Keratinocyte (primary cell): ENCODE results near the gene HIRA. TPM values are rescaled to one million over a fixed set of nuclear protein-coding genes. Genes with fewer than 3 reads are reported as not detected.

Experiments used
- DNase-seq: peaks from one replicate; pipeline ENCODE4 v3.0.0-alpha.2; 2011; ENCODE audit warnings: low read depth, missing footprints, low spot score
- FAIRE-seq: peaks from 2 replicates; lab custom pipeline; 2011; peaks lifted over from hg19 to GRCh38; lab: Jason Lieb, UNC
- H2AFZ ChIP-seq: 2 replicates; pipeline ENCODE4 v1.6.0; 2012; ENCODE audit warnings: low read length, control low read depth, inconsistent platforms; ENCODE audit not compliant: control insufficient read depth
- H3K27ac ChIP-seq: 2 replicates; pipeline ENCODE4 v1.5.1; 2011; ENCODE audit warnings: low read length; ENCODE audit not compliant: control insufficient read depth, insufficient read depth
- H3K27me3 ChIP-seq: 3 replicates; pipeline ENCODE4 v1.6.0; 2011; ENCODE audit warnings: low read length; ENCODE audit not compliant: control insufficient read depth, insufficient read depth; ENCODE audit errors: extremely low read depth
- H3K36me3 ChIP-seq, 2 experiments: 2 replicates in 1 of 2; 3 replicates in 1 of 2; pipeline ENCODE4 v1.5.1; 2011; ENCODE audit warnings: low read length in 2 of 2, mild to moderate bottlenecking in 1 of 2; ENCODE audit not compliant: control insufficient read depth in 2 of 2, insufficient read depth in 2 of 2; ENCODE audit errors: extremely low read depth in 1 of 2
- H3K4me1 ChIP-seq: 3 replicates; pipeline ENCODE4 v1.5.1; 2011; ENCODE audit warnings: low read length; ENCODE audit not compliant: control insufficient read depth, insufficient read depth; ENCODE audit errors: extremely low read depth
- H3K4me2 ChIP-seq: 3 replicates; pipeline ENCODE4 v1.6.0; 2011; ENCODE audit warnings: low read depth, low read length; ENCODE audit not compliant: control insufficient read depth, insufficient read depth; ENCODE audit errors: extremely low read depth
- H3K4me3 ChIP-seq, 3 experiments: fragments of 200-600 bp in 1 of 3; sonication (generic) in 1 of 3; 2 replicates in 2 of 3; 3 replicates in 1 of 3; pipeline ENCODE4 v1.5.1; 2011 to 2016; ENCODE audit warnings: low read length in 3 of 3, mild to moderate bottlenecking in 3 of 3, control low read depth in 2 of 3, inconsistent platforms in 1 of 3, low read depth in 1 of 3, mixed read lengths in 1 of 3, mixed run types in 1 of 3, moderate library complexity in 1 of 3; ENCODE audit not compliant: control insufficient read depth in 2 of 3, insufficient read depth in 2 of 3; ENCODE audit errors: extremely low read depth in 1 of 3
- H3K79me2 ChIP-seq: 2 replicates; pipeline ENCODE4 v1.6.0; 2012; ENCODE audit warnings: low read length; ENCODE audit not compliant: control insufficient read depth, insufficient read depth
- H3K9ac ChIP-seq: 3 replicates; pipeline ENCODE4 v1.6.0; 2011; ENCODE audit warnings: low read length; ENCODE audit not compliant: control insufficient read depth, insufficient read depth; ENCODE audit errors: extremely low read depth
- H3K9me1 ChIP-seq: 3 replicates; pipeline ENCODE4 v1.6.0; 2011; ENCODE audit warnings: low read length; ENCODE audit not compliant: control insufficient read depth, insufficient read depth; ENCODE audit errors: extremely low read depth
- H3K9me3 ChIP-seq: 2 replicates; pipeline ENCODE4 v1.5.1; 2012; ENCODE audit warnings: low read depth, low read length; ENCODE audit not compliant: control insufficient read depth
- H4K20me1 ChIP-seq: 3 replicates; pipeline ENCODE4 v1.6.0; 2011; ENCODE audit warnings: low read length; ENCODE audit not compliant: control insufficient read depth, insufficient read depth; ENCODE audit errors: extremely low read depth
- EZH2 ChIP-seq: IDR thresholded peaks from one replicate; pipeline ENCODE4 v1.6.1; 2012; ENCODE audit warnings: inconsistent platforms, mild to moderate bottlenecking, low read length, moderate library complexity
- dilution Hi-C: fragments of 300-500 bp; cut with MboI; formaldehyde crosslinking; loops from one replicate; pipeline ENCODE4 v1.7.0; 2020; ENCODE audit warnings: low sequenced_read_pairs; ENCODE audit not compliant: extremely low pct_ligation_motif_present
- polyA plus RNA-seq, 5 experiments: library from polyadenylated mRNA; depleted of rRNA in 3 of 5; stranded (reverse) in 3 of 5; stranded (forward) in 1 of 5; unstranded in 1 of 5; fragments of >200 nt; gene quantifications; 1 replicate in 1 of 5; 2 replicates in 3 of 5; 3 replicates in 1 of 5; pipeline versions ENCODE4 v1.2.1 to v1.2.3, GENCODE V29; 2011 to 2012; ENCODE audit warnings: missing spikeins in 2 of 5, low read depth in 1 of 5, low replicate concordance in 1 of 5
- TF ChIP-seq, protein P1 (sequence below), 3 experiments: IDR thresholded peaks in 1 of 3; conservative IDR thresholded peaks in 1 of 3; optimal IDR thresholded peaks in 1 of 3; 2 replicates in 2 of 3; 3 replicates in 1 of 3; pipeline versions ENCODE3 to v1.5.1; 2011; ENCODE audit warnings: low read length in 3 of 3, mild to moderate bottlenecking in 3 of 3, moderate library complexity in 2 of 3, control low read depth in 1 of 3, inconsistent platforms in 1 of 3; ENCODE audit not compliant: insufficient read depth in 2 of 3; ENCODE audit errors: extremely low read depth in 1 of 3

HIRA gene
- polyA plus RNA-seq, 1 donor (not counting 4 experiments of a cell fraction or from before 2014, with no cell fraction given): 16.7 TPM

DNA sequence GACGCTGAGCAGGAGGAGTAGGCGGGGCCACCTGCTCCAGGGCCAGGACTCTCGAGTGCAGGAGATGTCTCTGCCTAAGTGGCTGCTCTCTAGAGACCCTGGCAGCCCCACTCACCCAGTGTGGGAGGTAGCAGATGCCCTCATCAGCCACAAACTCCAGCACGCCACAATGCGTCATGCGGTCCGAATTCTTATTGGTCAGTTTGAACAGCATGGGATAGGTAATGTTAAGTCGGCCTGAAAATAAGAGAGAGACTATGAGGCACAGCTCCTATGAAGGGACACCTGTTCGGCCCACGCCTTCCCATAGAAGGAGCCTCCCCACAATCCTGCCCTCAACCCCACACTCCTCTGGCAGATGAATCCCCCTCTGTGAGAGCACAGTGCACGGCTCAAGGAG is 40.0 kb upstream of the HIRA start:
- DNase-seq (no peak), FAIRE-seq (no peak)
- Histone ChIP-seq H3K27me3 (no peaks in the 10 kb centered on the region), H3K36me3 (peaks cover 57 to 58% of the 10 kb centered on the region in 2 experiments), H3K79me2 (peaks cover 34% of the 10 kb centered on the region), H3K4me2 (no peak overlapping the region), H3K27ac (no peak overlapping the region), H3K9me1 (peaks cover 2% of the 10 kb centered on the region), H3K4me3 (no peak overlapping the region), H4K20me1 (peaks cover 3% of the 10 kb centered on the region), H3K4me1 (peaks cover 12% of the 10 kb centered on the region), H3K9ac (no peak overlapping the region), H3K9me3 (no peaks in the 10 kb centered on the region), H2AFZ (no peak overlapping the region)
- dilution Hi-C loops: no loop called here
- TF ChIP-seq EZH2: no peak
- TF ChIP-seq, protein P1, sequence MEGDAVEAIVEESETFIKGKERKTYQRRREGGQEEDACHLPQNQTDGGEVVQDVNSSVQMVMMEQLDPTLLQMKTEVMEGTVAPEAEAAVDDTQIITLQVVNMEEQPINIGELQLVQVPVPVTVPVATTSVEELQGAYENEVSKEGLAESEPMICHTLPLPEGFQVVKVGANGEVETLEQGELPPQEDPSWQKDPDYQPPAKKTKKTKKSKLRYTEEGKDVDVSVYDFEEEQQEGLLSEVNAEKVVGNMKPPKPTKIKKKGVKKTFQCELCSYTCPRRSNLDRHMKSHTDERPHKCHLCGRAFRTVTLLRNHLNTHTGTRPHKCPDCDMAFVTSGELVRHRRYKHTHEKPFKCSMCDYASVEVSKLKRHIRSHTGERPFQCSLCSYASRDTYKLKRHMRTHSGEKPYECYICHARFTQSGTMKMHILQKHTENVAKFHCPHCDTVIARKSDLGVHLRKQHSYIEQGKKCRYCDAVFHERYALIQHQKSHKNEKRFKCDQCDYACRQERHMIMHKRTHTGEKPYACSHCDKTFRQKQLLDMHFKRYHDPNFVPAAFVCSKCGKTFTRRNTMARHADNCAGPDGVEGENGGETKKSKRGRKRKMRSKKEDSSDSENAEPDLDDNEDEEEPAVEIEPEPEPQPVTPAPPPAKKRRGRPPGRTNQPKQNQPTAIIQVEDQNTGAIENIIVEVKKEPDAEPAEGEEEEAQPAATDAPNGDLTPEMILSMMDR (optimal IDR thresholded peaks at IDR 0.05 in 1 of 3, IDR thresholded peaks at IDR 0.05 in 1 of 3, conservative IDR thresholded peaks at IDR 0.05 in 1 of 3; ENCODE audit: extremely low read depth in 1 of 3, insufficient read depth in 2 of 3, low read length in 3 of 3): no peak

DNA sequence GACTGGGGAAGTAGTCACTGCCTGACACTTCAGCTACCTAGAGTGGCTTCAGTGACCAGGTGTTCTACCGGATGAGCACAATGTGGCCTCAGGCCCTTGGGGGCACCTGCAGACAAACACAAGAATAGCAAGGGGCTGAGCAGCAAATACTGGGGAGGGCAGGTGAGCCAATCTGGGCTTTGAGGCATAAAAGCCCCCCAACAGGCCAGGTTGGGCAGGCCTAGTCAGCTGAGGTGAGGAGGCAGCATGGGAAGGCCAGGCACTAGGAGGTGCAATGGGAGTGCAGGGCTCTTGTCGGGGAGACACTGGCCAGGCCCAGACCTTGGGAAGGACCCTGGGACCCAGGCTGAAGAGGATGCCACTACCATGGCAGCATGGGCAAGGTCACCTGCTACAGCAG is 38.5 kb upstream of the HIRA start:
- no peak overlapping the region for H3K27ac ChIP-seq
- no peaks in the 10 kb centered on the region for H3K9me3 ChIP-seq
- no peak overlapping the region for H3K9ac ChIP-seq
- no peaks in the 10 kb centered on the region for H3K4me1 ChIP-seq
- dilution Hi-C loops: no loop called here
- H3K36me3 ChIP-seq: peaks cover 62 to 64% of the 10 kb centered on the region in 2 experiments
- H3K27me3 ChIP-seq: no peaks in the 10 kb centered on the region
- TF ChIP-seq EZH2: no peak
- TF ChIP-seq, protein P1 (optimal IDR thresholded peaks at IDR 0.05 in 1 of 3, IDR thresholded peaks at IDR 0.05 in 1 of 3, conservative IDR thresholded peaks at IDR 0.05 in 1 of 3; ENCODE audit: extremely low read depth in 1 of 3, insufficient read depth in 2 of 3, low read length in 3 of 3): no peak
- H3K79me2 ChIP-seq: peaks cover 19% of the 10 kb centered on the region
- H2AFZ ChIP-seq: no peak overlapping the region
- H3K4me3 ChIP-seq: no peak overlapping the region
- no peak for FAIRE-seq
- H4K20me1 ChIP-seq: peaks cover 3% of the 10 kb centered on the region
- DNase-seq: no peak
- H3K9me1 ChIP-seq: no peaks in the 10 kb centered on the region
- no peak overlapping the region for H3K4me2 ChIP-seq
